Smooth muscle cell (in vitro differentiated cells): ENCODE results near the gene BBOX1. TPM values are rescaled to one million over a fixed set of nuclear protein-coding genes. Genes with fewer than 3 reads are reported as not detected.

Experiments
- DNase-seq: peaks from one replicate; lab custom pipeline; 2025; ENCODE audit not compliant: unreplicated experiment; lab: John Stamatoyannopoulos, UW
- H2AFZ ChIP-seq: fragments of 200-600 bp; sonication (generic); 2 replicates; pipeline ENCODE4 v1.6.0; 2016; ENCODE audit warnings: antibody characterized with exemption, low read depth, mild to moderate bottlenecking
- H3F3A ChIP-seq: fragments of 200-600 bp; sonication (generic); 2 replicates; pipeline ENCODE4 v1.6.0; 2017; ENCODE audit warnings: antibody characterized with exemption, low read depth
- H3K27ac ChIP-seq: fragments of 200-600 bp; sonication (generic); 2 replicates; pipeline ENCODE4 v1.5.1; 2016; ENCODE audit warnings: low read depth, mild to moderate bottlenecking
- H3K27me3 ChIP-seq: fragments of 200-600 bp; sonication (generic); 2 replicates; pipeline ENCODE4 v1.6.1; 2016; ENCODE audit warnings: low read depth, mild to moderate bottlenecking
- H3K36me3 ChIP-seq: fragments of 200-600 bp; sonication (generic); 2 replicates; pipeline ENCODE4 v1.5.1; 2016; ENCODE audit warnings: low read depth
- H3K4me1 ChIP-seq: fragments of 200-600 bp; sonication (generic); 2 replicates; pipeline ENCODE4 v1.5.1; 2016; ENCODE audit warnings: low read depth
- H3K4me2 ChIP-seq: fragments of 200-600 bp; sonication (generic); 2 replicates; pipeline ENCODE4 v1.6.0; 2016; ENCODE audit warnings: mild to moderate bottlenecking
- H3K4me3 ChIP-seq: fragments of 200-600 bp; sonication (generic); 2 replicates; pipeline ENCODE4 v1.5.1; 2016; ENCODE audit warnings: mild to moderate bottlenecking
- H3K79me2 ChIP-seq: fragments of 200-600 bp; sonication (generic); 2 replicates; pipeline ENCODE4 v1.6.0; 2016; ENCODE audit warnings: low read depth, mild to moderate bottlenecking
- H3K9ac ChIP-seq: fragments of 200-600 bp; sonication (generic); 2 replicates; pipeline ENCODE4 v1.6.0; 2016; ENCODE audit warnings: low read depth
- H3K9me3 ChIP-seq: fragments of 200-600 bp; sonication (generic); replicated peaks from 2 replicates; pipeline ENCODE4 v1.5.1; 2016; ENCODE audit warnings: low read depth
- H4K20me1 ChIP-seq: fragments of 200-600 bp; sonication (generic); 2 replicates; pipeline ENCODE4 v1.6.0; 2016; ENCODE audit warnings: low read depth
- CTCF ChIP-seq: fragments of 200-600 bp; sonication (generic); IDR thresholded peaks from 2 replicates; pipeline ENCODE4 v1.5.1; 2017; ENCODE audit warnings: borderline replicate concordance, mild to moderate bottlenecking, antibody characterized with exemption; ENCODE audit not compliant: insufficient read depth, poor library complexity, severe bottlenecking
- WGBS: methylation state at CpG from one replicate; pipeline ENCODE4 v1.1.7; 2016; ENCODE audit warnings: low lambda C conversion rate; 5-methylcytosine and 5-hydroxymethylcytosine counted together
- polyA plus RNA-seq: library from polyadenylated mRNA; unstranded; fragments of >200 nt; fragmentation: Nextera tagmentation; extraction: Ambion mirVana; gene quantifications from 2 replicates; pipeline ENCODE4 v1.2.1, GENCODE V29; 2016
- total RNA-seq: library from RNA; depleted of rRNA; stranded (reverse); fragments of >200 nt; gene quantifications from 2 replicates; pipeline ENCODE4 v1.2.3, GENCODE V29; 2014

The BBOX1 gene
- total and polyA plus RNA-seq, 2 experiments from 2014 or later = 0.22 to 0.67 TPM

- H3K9ac ChIP-seq = no peak overlapping the region
- no peak for TF ChIP-seq CTCF
Observed at GRCh38 chr11:27108809-27109208, 68.2 kb downstream of the BBOX1 start.

DNA sequence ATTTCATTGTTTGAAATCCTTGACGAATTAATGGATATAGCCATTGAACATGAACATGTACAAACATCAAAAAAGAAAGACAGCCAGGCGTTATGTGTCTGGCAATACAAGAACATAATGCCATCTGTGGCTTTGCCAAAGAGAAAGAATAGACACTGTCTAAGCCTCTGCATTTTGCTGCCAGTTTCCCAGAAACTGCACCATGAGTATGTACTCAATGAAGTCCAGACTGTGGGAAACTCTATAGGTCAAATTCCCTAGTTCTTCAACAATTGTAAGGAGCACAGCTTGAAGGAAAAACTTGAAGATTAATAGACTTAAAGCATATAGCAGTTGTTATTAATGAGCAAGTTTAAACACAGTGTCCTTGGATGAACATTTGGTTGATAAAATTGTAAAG is 71.3 kb downstream of the BBOX1 start:
- no peak for TF ChIP-seq CTCF
- no peak overlapping the region for H2AFZ ChIP-seq
- no peak overlapping the region for H3K4me3 ChIP-seq
- H3F3A ChIP-seq = no peaks in the 10 kb centered on the region
- peaks cover 13% of the 10 kb centered on the region for H3K79me2 ChIP-seq
- H3K9ac ChIP-seq = no peak overlapping the region
- DNase-seq = no peak
- 83% methylated on average over 2 of the region's 2 CpGs for WGBS
- H3K27ac ChIP-seq = no peak overlapping the region
- H3K27me3 ChIP-seq = no peaks in the 10 kb centered on the region
- H3K36me3 ChIP-seq = no peaks in the 10 kb centered on the region
- H3K4me2 ChIP-seq = no peak overlapping the region
- no peaks in the 10 kb centered on the region for H3K9me3 ChIP-seq
- peaks cover 12% of the 10 kb centered on the region for H4K20me1 ChIP-seq
- no peaks in the 10 kb centered on the region for H3K4me1 ChIP-seq

More at GRCh38 chr11:27108809-27109208, 68.2 kb downstream of the BBOX1 start:
- no peak overlapping the region for H3K27ac ChIP-seq
- no peak overlapping the region for H2AFZ ChIP-seq
- 80% methylated on average over 4 of the region's 4 CpGs for WGBS
- H3K9me3 ChIP-seq = no peaks in the 10 kb centered on the region
- peaks cover 10% of the 10 kb centered on the region for H3K79me2 ChIP-seq
- no peaks in the 10 kb centered on the region for H3K27me3 ChIP-seq
- H4K20me1 ChIP-seq = peaks cover 12% of the 10 kb centered on the region
- no peak for DNase-seq
- H3K36me3 ChIP-seq = no peaks in the 10 kb centered on the region
- H3K4me2 ChIP-seq = no peak overlapping the region
- H3K4me1 ChIP-seq = no peaks in the 10 kb centered on the region
- H3K4me3 ChIP-seq = no peak overlapping the region
- no peaks in the 10 kb centered on the region for H3F3A ChIP-seq

DNA sequence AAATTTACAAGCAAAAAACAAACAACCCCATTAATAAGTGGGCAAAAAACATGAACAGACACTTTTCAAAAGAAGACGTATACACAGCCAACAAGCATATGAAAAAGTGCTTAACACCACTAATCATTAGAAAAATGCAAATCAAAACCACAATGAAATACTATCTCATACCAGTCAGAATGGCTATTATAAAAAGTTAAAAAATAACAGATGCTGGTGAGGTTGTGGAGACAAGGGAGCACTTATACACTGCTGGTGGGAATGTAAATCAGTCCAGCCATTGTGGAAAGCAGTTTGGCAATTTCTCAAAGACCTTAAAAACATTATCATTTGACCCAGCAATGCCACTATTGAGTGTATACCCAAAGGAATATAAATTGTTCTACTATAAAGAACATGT is 72.3 kb downstream of the BBOX1 start:
- H3K27me3 ChIP-seq = no peaks in the 10 kb centered on the region
- no peak overlapping the region for H3K9ac ChIP-seq
- 90% methylated on average over 1 of the region's 1 CpG for WGBS
- no peaks in the 10 kb centered on the region for H3K4me1 ChIP-seq
- no peaks in the 10 kb centered on the region for H3K36me3 ChIP-seq
- DNase-seq = no peak
- H3K4me3 ChIP-seq = no peak overlapping the region
- H3K79me2 ChIP-seq = peaks cover 13% of the 10 kb centered on the region
- H2AFZ ChIP-seq = no peak overlapping the region
- peaks cover 12% of the 10 kb centered on the region for H4K20me1 ChIP-seq
- H3K27ac ChIP-seq = no peak overlapping the region
- no peaks in the 10 kb centered on the region for H3F3A ChIP-seq
- H3K9me3 ChIP-seq = no peaks in the 10 kb centered on the region
- no peak for TF ChIP-seq CTCF
- no peak overlapping the region for H3K4me2 ChIP-seq

- WGBS = 92% methylated on average over 3 of the region's 3 CpGs
- peaks cover 12% of the 10 kb centered on the region for H4K20me1 ChIP-seq
- no peak overlapping the region for H3K27ac ChIP-seq
- no peaks in the 10 kb centered on the region for H3K36me3 ChIP-seq
- no peaks in the 10 kb centered on the region for H3K9me3 ChIP-seq
- H3F3A ChIP-seq = no peaks in the 10 kb centered on the region
- no peak for DNase-seq
- H2AFZ ChIP-seq = no peak overlapping the region
- no peak overlapping the region for H3K4me2 ChIP-seq
- H3K4me1 ChIP-seq = no peaks in the 10 kb centered on the region
- no peak overlapping the region for H3K4me3 ChIP-seq
- H3K79me2 ChIP-seq = peaks cover 13% of the 10 kb centered on the region
- no peaks in the 10 kb centered on the region for H3K27me3 ChIP-seq
- no peak for TF ChIP-seq CTCF
- no peak overlapping the region for H3K9ac ChIP-seq
Observed at GRCh38 chr11:27115051-27115650, 74.5 kb downstream of the BBOX1 start.
